OCI-LY3 (cell line): ENCODE measurements around the gene CCDC134.

ENCODE experiments used
- CTCF ChIP-seq: fragments of 200-600, 300-600 bp; sonication (generic); IDR thresholded peaks from 2 replicates; pipeline ENCODE4 v1.5.1; 2014; ENCODE audit warnings: antibody characterized with exemption, low read length, low read depth
- EZH2phosphoT487 ChIP-seq: fragments of 200-600 bp; shearing (Covaris generic); IDR thresholded peaks from 2 replicates; pipeline ENCODE4 v1.6.1; 2018; ENCODE audit warnings: antibody characterized with exemption, mixed run types, low read depth

DNA sequence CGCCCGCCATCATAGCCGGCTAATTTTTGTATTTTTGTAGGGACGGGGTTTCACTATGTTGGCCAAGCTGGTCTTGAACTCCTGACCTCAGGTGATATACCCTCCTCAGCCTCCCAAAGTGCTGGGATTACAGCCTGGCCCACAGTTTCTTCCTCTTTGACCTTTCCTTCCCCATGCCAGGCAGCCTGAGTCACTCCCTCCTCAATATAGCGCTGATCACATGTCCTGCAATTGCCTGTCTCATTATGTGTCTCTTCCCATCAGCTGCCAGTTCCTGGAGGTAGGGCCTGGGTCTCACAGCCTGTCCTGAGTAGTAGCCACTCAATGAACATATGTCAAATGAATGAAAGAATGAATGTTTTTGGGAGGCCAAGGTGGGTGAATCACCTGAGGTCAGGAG lies 43.0 kb upstream of the CCDC134 start:
- TF ChIP-seq CTCF (no peak), EZH2phosphoT487 (no peak)
